Stimulated activated CD4-positive, alpha-beta T cell treated with anti-CD3 and anti-CD28 coated beads, Interleukin-2, amount 100 ng/mL, for 24 hours (primary cell): ENCODE data around the gene HMOX1.

Source experiments
- DNase-seq, 2 donors: peaks; one replicate each; pipeline ENCODE4 v3.0.0-alpha.2; 2020

Gene HMOX1

GRCh38 chr22:35409783-35410662, 29.1 kb downstream of the HMOX1 start:
- DNase-seq, result no peak

- no peak for DNase-seq
Measured at GRCh38 chr22:35410663-35411034, 29.8 kb downstream of the HMOX1 start.

- no peak for DNase-seq
Measured at GRCh38 chr22:35411102-35411501, 30.2 kb downstream of the HMOX1 start.

- DNase-seq, result no peak
Measured at GRCh38 chr22:35413624-35414023, 32.7 kb downstream of the HMOX1 start.

- DNase-seq, result no peak
Measured at GRCh38 chr22:35417606-35418005, 36.7 kb downstream of the HMOX1 start.

- no peak for DNase-seq
Measured at GRCh38 chr22:35418088-35418487, 37.2 kb downstream of the HMOX1 start.

GRCh38 chr22:35418731-35419130, 37.8 kb downstream of the HMOX1 start:
- DNase-seq, result no peak

- no peak for DNase-seq
Measured at GRCh38 chr22:35419756-35420155, 38.9 kb downstream of the HMOX1 start.

GRCh38 chr22:35421121-35421520, 40.2 kb downstream of the HMOX1 start:
- DNase-seq, result no peak

GRCh38 chr22:35422145-35422544, 41.2 kb downstream of the HMOX1 start:
- DNase-seq, result no peak

GRCh38 chr22:35422936-35423335, 42.0 kb downstream of the HMOX1 start:
- no peak for DNase-seq

GRCh38 chr22:35424081-35424480, 43.2 kb downstream of the HMOX1 start:
- DNase-seq, result no peak

GRCh38 chr22:35424761-35425160, 43.9 kb downstream of the HMOX1 start:
- no peak for DNase-seq

- DNase-seq, result no peak
Measured at GRCh38 chr22:35425546-35425945, 44.6 kb downstream of the HMOX1 start.

- no peak for DNase-seq
Measured at GRCh38 chr22:35425971-35426800, 45.3 kb downstream of the HMOX1 start.

GRCh38 chr22:35426801-35427140, 45.9 kb downstream of the HMOX1 start:
- DNase-seq, result no peak

- peak; percentile 75 to 79 for DNase-seq
Measured at GRCh38 chr22:35430897-35431322, 50.0 kb downstream of the HMOX1 start.

GRCh38 chr22:35431483-35432227, 50.8 kb downstream of the HMOX1 start:
- no peak for DNase-seq

- DNase-seq, result no peak
Measured at GRCh38 chr22:35432228-35432905, 51.5 kb downstream of the HMOX1 start.

- DNase-seq, result no peak
Measured at GRCh38 chr22:35434061-35434710, 53.3 kb downstream of the HMOX1 start.

GRCh38 chr22:35435201-35435740, 54.4 kb downstream of the HMOX1 start:
- DNase-seq, result no peak

- no peak for DNase-seq
Measured at GRCh38 chr22:35436421-35436820, 55.5 kb downstream of the HMOX1 start.
